Mesendoderm (in vitro differentiated cells): ENCODE data around the gene HERPUD1.
A peak's percentile ranks its signal among the peaks of the same experiment; 100 is the strongest.
"Not testable (repeated sequence)": the region's sequence is repeated elsewhere in the genome, so short reads cannot be mapped to it uniquely, and the experiment has no call there.

ENCODE experiments used
- DNase-seq: peaks from one replicate; pipeline ENCODE4 v3.0.0; 2013
- H2AK5ac ChIP-seq: 2 replicates; pipeline ENCODE4 v1.6.1; 2013; ENCODE audit warnings: low read length, inconsistent platforms
- H2BK120ac ChIP-seq: 2 replicates; pipeline ENCODE4 v1.6.1; 2013; ENCODE audit warnings: low read depth, mild to moderate bottlenecking, low read length, moderate library complexity, mixed read lengths
- H2BK15ac ChIP-seq: replicated peaks from 2 replicates; pipeline ENCODE4 v1.6.1; 2013; ENCODE audit warnings: low read depth, mild to moderate bottlenecking, moderate library complexity
- H2BK5ac ChIP-seq: 2 replicates; pipeline ENCODE4 v1.6.1; 2013; ENCODE audit warnings: low read length, inconsistent platforms
- H3K18ac ChIP-seq: 2 replicates; pipeline ENCODE4 v1.6.1; 2013; ENCODE audit warnings: mild to moderate bottlenecking, low read length, mixed read lengths
- H3K23ac ChIP-seq: one replicate; pipeline ENCODE4 v1.6.1; 2013; ENCODE audit warnings: low read length
- H3K27ac ChIP-seq: 2 replicates; pipeline ENCODE4 v1.5.1; 2013; ENCODE audit warnings: low read depth, mild to moderate bottlenecking, inconsistent platforms, low read length, moderate library complexity
- H3K27me3 ChIP-seq: 2 replicates; pipeline ENCODE4 v1.6.1; 2013; ENCODE audit warnings: low read length, control low read depth, mild to moderate bottlenecking, inconsistent platforms; ENCODE audit not compliant: insufficient read depth, poor library complexity
- H3K36me3 ChIP-seq: 2 replicates; pipeline ENCODE4 v1.6.1; 2013; ENCODE audit warnings: low read length, inconsistent platforms; ENCODE audit not compliant: control insufficient read depth, insufficient read depth
- H3K4ac ChIP-seq: one replicate; pipeline ENCODE4 v1.6.1; 2013; ENCODE audit warnings: low read depth, mild to moderate bottlenecking, low read length, moderate library complexity
- H3K4me1 ChIP-seq: 2 replicates; pipeline ENCODE4 v1.6.1; 2013; ENCODE audit warnings: low read depth, low read length, inconsistent platforms; ENCODE audit not compliant: control insufficient read depth
- H3K4me2 ChIP-seq: 2 replicates; pipeline ENCODE4 v1.6.1; 2013; ENCODE audit warnings: low read length
- H3K4me3 ChIP-seq: 2 replicates; pipeline ENCODE4 v1.5.1; 2013; ENCODE audit warnings: mild to moderate bottlenecking, low read length
- H3K56ac ChIP-seq: one replicate; pipeline ENCODE4 v1.6.1; 2013; ENCODE audit warnings: low read length
- H3K79me1 ChIP-seq: 2 replicates; pipeline ENCODE4 v1.6.1; 2013; ENCODE audit warnings: low read length, inconsistent platforms
- H3K79me2 ChIP-seq: 2 replicates; pipeline ENCODE4 v1.6.1; 2013; ENCODE audit warnings: mild to moderate bottlenecking, low read length; ENCODE audit not compliant: control insufficient read depth, insufficient read depth
- H3K9ac ChIP-seq: 2 replicates; pipeline ENCODE4 v1.6.1; 2013; ENCODE audit warnings: low read length, inconsistent platforms
- H4K5ac ChIP-seq: one replicate; pipeline ENCODE4 v1.6.1; 2013; ENCODE audit warnings: low read length
- H4K8ac ChIP-seq: one replicate; pipeline ENCODE4 v1.6.1; 2013; ENCODE audit warnings: low read depth, mild to moderate bottlenecking, control low read depth, low read length, moderate library complexity
- WGBS: extraction: QIAGEN DNeasy Blood & Tissue Kit; methylation state at CpG from one replicate; pipeline ENCODE4 v1.1.7; 2013; ENCODE audit warnings: low lambda C conversion rate, missing lambda C conversion rate; ENCODE audit not compliant: insufficient coverage; ENCODE audit errors: extremely low coverage; 5-methylcytosine and 5-hydroxymethylcytosine counted together

Gene HERPUD1

GRCh38 chr16:56986908-56987307 lies 55.0 kb downstream of the HERPUD1 start:
- not testable (repeated sequence) for H3K27ac ChIP-seq, H3K4me1 ChIP-seq, H2AK5ac ChIP-seq, H3K56ac ChIP-seq, DNase-seq, H3K4ac ChIP-seq, H3K79me1 ChIP-seq, H3K4me3 ChIP-seq, H4K5ac ChIP-seq, H3K79me2 ChIP-seq, H3K36me3 ChIP-seq, H3K9ac ChIP-seq, H2BK120ac ChIP-seq, H3K27me3 ChIP-seq, H2BK5ac ChIP-seq, H3K4me2 ChIP-seq, H3K23ac ChIP-seq, H3K18ac ChIP-seq, H4K8ac ChIP-seq, H2BK15ac ChIP-seq
- no CpG with 5 or more reads among the region's 4 CpGs for WGBS

DNA sequence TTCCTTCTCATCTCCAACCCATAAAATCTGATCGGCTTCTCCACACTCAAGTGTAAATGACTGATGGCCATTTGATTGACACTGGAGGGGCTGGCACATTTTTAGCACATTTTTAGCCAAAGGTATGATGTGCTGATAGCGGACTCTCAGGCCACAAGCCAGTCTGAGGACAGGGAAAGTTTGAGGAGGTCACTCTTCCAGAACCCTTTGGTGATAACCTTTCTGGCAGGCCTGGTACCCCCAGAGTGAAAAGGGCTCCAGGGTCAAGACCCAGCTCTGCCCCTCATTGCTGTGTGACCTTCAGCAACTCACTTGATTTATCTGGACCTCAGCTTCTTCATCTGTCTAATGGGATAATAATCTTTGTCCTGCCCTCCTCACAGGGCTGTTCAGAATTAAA lies 55.8 kb downstream of the HERPUD1 start:
- no peak overlapping the region for H3K27ac ChIP-seq
- H3K79me2 ChIP-seq, result no peaks in the 10 kb centered on the region
- no peak overlapping the region for H2BK120ac ChIP-seq
- no peak overlapping the region for H2AK5ac ChIP-seq
- H4K8ac ChIP-seq, result no peak overlapping the region
- no peak overlapping the region for H3K4me3 ChIP-seq
- no peak overlapping the region for H4K5ac ChIP-seq
- no peaks in the 10 kb centered on the region for H3K79me1 ChIP-seq
- no peak for DNase-seq
- H3K4me2 ChIP-seq, result no peak overlapping the region
- H3K27me3 ChIP-seq, result peaks cover 8% of the 10 kb centered on the region
- H3K4ac ChIP-seq, result no peak overlapping the region
- WGBS, result no CpG with 5 or more reads among the region's 2 CpGs
- H2BK15ac ChIP-seq, result no peak overlapping the region
- H3K9ac ChIP-seq, result no peak overlapping the region
- no peak overlapping the region for H3K23ac ChIP-seq
- H2BK5ac ChIP-seq, result no peak overlapping the region
- H3K56ac ChIP-seq, result no peak overlapping the region
- no peak overlapping the region for H3K18ac ChIP-seq
- no peaks in the 10 kb centered on the region for H3K36me3 ChIP-seq
- no peaks in the 10 kb centered on the region for H3K4me1 ChIP-seq

DNA sequence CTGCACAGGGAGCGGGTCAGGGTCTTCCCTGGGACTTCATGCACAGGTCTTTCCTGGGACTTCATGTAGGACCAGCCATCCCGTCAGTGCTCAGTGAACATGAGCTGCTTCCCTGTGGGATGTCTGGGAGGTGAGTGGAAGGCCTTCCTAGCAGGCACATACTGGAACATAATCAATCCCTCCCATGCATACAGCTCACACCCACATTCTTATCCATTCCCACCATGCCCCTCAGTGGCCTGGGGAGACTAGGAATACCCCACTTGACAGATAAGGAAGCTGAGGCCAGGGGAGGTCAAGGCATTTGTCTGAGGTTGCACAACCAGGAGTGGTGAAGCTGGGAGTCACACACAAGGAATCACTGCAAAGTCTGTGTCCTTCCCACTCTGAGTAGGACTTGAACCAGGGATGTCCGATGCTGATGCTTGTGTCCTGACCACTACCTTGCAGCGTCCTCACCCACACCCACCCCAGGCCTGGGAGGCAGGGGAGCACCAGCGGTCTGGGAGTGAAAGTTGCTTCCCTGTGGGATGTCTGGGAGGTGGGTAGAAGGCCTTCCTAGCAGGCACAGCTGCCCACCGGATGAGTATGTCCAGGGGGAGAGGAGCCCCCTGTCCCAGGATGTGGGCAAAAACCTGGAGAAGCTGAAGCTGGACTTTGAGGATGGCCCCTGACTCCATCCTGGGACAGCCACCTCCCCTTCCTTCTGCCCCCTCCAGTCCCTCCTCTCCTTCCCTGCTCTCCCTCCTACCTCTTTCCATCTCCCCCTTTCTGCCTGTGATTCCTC lies 56.4 kb downstream of the HERPUD1 start:
- no peak overlapping the region for H3K4me3 ChIP-seq
- no peak overlapping the region for H3K27ac ChIP-seq
- no peak overlapping the region for H3K23ac ChIP-seq
- no peaks in the 10 kb centered on the region for H3K79me2 ChIP-seq
- no peak overlapping the region for H2BK120ac ChIP-seq
- no CpG with 5 or more reads among the region's 6 CpGs for WGBS
- no peak overlapping the region for H2AK5ac ChIP-seq
- no peak overlapping the region for H2BK5ac ChIP-seq
- no peaks in the 10 kb centered on the region for H3K79me1 ChIP-seq
- H2BK15ac ChIP-seq, result no peak overlapping the region
- H3K18ac ChIP-seq, result no peak overlapping the region
- H3K27me3 ChIP-seq, result peaks cover 8% of the 10 kb centered on the region
- H3K9ac ChIP-seq, result no peak overlapping the region
- no peak overlapping the region for H4K5ac ChIP-seq
- no peak overlapping the region for H3K4me2 ChIP-seq
- no peak overlapping the region for H3K4ac ChIP-seq
- no peaks in the 10 kb centered on the region for H3K4me1 ChIP-seq
- H3K36me3 ChIP-seq, result no peaks in the 10 kb centered on the region
- no peak for DNase-seq
- H4K8ac ChIP-seq, result no peak overlapping the region
- H3K56ac ChIP-seq, result no peak overlapping the region

DNA sequence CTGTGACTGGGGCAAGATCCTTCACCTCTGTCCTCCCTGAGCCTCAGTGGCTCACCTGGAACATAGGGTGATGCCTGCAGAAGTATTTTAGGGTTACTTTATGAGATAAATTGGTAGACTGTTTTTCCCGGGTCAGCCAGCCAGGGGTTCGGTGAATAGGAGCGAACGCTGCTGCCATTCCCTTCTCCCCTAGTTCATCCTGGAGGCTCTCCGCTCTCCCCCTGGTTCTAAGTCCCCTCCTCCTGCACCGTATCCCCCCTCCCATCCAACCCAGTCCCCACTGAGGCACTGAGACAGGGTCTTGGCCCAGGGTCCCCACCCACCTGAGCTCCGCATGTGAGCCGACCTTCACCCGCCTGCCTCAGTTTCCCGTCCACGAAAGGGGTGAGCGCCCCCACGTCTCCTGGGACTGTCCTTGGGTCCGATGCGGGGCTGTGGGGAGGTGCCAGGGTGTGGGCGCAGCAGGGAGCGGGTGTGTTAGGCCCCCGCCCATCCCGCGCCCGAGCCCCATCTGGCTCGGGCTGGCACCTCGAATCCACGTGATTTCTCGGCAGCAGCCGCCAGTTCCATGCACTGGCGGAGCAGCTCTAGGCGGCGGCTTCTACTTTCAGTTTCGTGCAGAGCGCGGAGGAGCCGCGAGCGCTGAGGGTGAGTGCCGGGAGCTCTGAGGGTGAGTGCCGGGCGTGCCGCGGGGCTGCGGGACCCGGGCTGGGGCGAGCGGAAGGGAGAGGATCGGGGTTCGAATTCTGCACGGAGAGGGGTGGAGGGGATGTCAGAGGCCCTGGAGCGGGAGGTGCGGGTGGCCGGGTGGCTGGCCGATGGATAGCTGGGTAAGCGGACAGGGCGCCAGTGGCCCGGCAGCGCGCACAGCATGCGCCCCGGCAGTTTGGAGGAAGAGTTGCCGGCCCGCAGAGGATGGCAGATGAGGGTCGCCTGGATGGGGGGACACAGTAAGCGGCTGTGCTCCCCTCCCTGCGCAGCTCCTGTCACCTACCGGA lies 57.3 kb downstream of the HERPUD1 start, which contains the start of gene NLRC5:
Gene NLRC5 (plus strand): TSS at position 610 of the 998 bp plus-strand sequence. CDS start 31,156 bp downstream, outside the sequence.
- no peak within 1 kb of the TSS for H2BK5ac ChIP-seq
- H3K36me3 ChIP-seq, result no peaks in the 10 kb centered on the region
- peak within 1 kb of the TSS; percentile 45 for H3K4me3 ChIP-seq
- no peak within 1 kb of the TSS for H2BK120ac ChIP-seq
- no CpG with 5 or more reads among the region's 64 CpGs for whole genome bisulfite sequencing
- peak within 1 kb of the TSS; percentile 95 for H3K4me2 ChIP-seq
- no peak within 1 kb of the TSS for H3K4ac ChIP-seq
- H3K4me1 ChIP-seq, result no peaks in the 10 kb centered on the region
- DNase-seq, result peak; percentile 69
- H3K56ac ChIP-seq, result peak within 1 kb of the TSS; percentile 73
- no peaks in the 10 kb centered on the region for H3K79me1 ChIP-seq
- H3K23ac ChIP-seq, result no peak within 1 kb of the TSS
- H3K18ac ChIP-seq, result no peak within 1 kb of the TSS
- no peak within 1 kb of the TSS for H3K27ac ChIP-seq
- peak within 1 kb of the TSS; percentile 61 for H3K9ac ChIP-seq
- H2AK5ac ChIP-seq, result no peak within 1 kb of the TSS
- H4K5ac ChIP-seq, result no peak within 1 kb of the TSS
- no peak within 1 kb of the TSS for H2BK15ac ChIP-seq
- H3K79me2 ChIP-seq, result no peaks in the 10 kb centered on the region
- no peak within 1 kb of the TSS for H4K8ac ChIP-seq
- peaks cover 8% of the 10 kb centered on the region for H3K27me3 ChIP-seq

DNA sequence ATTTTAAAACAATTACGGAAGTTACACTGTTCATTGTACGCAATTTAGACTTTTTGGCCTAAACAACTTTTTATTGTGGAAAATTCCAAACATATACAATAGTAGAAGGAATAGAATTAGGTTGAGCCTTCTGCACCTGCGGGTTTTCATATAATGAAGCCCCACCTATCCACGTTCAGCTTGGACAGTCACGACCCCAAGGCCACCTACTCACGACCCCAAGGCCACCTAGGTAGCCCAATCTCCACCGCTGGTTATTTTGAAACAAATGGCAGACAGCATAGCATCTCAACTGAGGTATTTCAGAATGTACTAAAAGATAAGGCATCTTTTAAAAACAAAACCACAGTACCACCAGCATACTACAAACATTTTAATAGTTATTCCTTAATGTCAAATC lies 58.0 kb downstream of the HERPUD1 start:
- Histone ChIP-seq H3K27ac (no peak overlapping the region), H2BK15ac (no peak overlapping the region), H3K4me3 (no peak overlapping the region), H3K27me3 (peaks cover 8% of the 10 kb centered on the region), H3K4ac (no peak overlapping the region), H2AK5ac (no peak overlapping the region), H3K9ac (no peak overlapping the region), H3K79me2 (no peaks in the 10 kb centered on the region), H4K8ac (no peak overlapping the region), H3K23ac (no peak overlapping the region), H4K5ac (no peak overlapping the region), H2BK120ac (no peak overlapping the region), H3K4me2 (peak overlapping the region; percentile 95), H3K18ac (no peak overlapping the region), H3K4me1 (no peaks in the 10 kb centered on the region), H3K56ac (no peak overlapping the region), H2BK5ac (no peak overlapping the region), H3K79me1 (no peaks in the 10 kb centered on the region), H3K36me3 (no peaks in the 10 kb centered on the region)
- DNase-seq, result no peak
- no CpG with 5 or more reads among the region's 7 CpGs for WGBS
